ENCODE results near the gene SLC7A7.

- TF ChIP-seq CTCF (IDR thresholded peaks at IDR 0.05) (no peak), POLR2A (IDR thresholded peaks at IDR 0.05) (no peak), POLR2AphosphoS5 (IDR thresholded peaks at IDR 0.05; ENCODE audit: insufficient read depth in 1 of 2, low read depth in 1 of 2) (no peak)
Observed at GRCh38 chr14:22852599-22852939, 37.3 kb upstream of the SLC7A7 start.
